Gastrocnemius medialis (tissue), 4 donors: Measurements from ENCODE around the gene UBE2QL1.

Experiments
- POLR2A ChIP-seq, 2 donors: fragments of 450-650 bp; IDR thresholded peaks; one replicate each; pipeline ENCODE4 v1.6.1; 2017; ENCODE audit warnings: antibody characterized with exemption in 2 of 2, mild to moderate bottlenecking in 2 of 2, moderate library complexity in 2 of 2
- TF ChIP-seq, protein P1 (sequence below), 5 experiments: fragments of 450-650 bp in 3 of 5; fragments of 200-600 bp in 2 of 5; sonication (generic) in 2 of 5; IDR thresholded peaks in 4 of 5; conservative IDR thresholded peaks in 1 of 5; 1 replicate in 4 of 5; 2 replicates in 1 of 5; pipeline ENCODE4 v1.5.1; 2016 to 2019; ENCODE audit warnings: antibody characterized with exemption in 5 of 5, mild to moderate bottlenecking in 3 of 5, moderate library complexity in 3 of 5

DNA sequence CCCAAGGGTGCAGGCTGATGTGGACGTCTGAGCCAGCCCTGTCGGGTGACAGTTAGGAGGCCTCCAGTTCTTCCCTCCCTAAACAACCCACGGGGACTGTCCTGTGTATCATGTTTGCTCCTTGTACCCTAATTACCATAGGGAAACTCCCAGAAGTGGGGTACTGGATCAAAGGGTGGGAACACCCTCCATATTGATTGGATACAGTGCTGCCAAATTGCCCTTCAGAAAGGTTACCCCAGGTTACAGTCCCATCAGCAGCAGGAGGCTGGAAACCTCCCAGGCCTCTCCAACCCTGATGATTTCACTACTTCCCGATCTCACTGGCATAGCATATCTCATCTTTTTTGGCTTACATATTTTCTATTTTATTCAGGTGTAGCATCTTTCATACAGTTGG, 22.0 kb downstream of the UBE2QL1 start:
- no peak for TF ChIP-seq POLR2A (IDR thresholded peaks at IDR 0.05)
- TF ChIP-seq, protein P1, sequence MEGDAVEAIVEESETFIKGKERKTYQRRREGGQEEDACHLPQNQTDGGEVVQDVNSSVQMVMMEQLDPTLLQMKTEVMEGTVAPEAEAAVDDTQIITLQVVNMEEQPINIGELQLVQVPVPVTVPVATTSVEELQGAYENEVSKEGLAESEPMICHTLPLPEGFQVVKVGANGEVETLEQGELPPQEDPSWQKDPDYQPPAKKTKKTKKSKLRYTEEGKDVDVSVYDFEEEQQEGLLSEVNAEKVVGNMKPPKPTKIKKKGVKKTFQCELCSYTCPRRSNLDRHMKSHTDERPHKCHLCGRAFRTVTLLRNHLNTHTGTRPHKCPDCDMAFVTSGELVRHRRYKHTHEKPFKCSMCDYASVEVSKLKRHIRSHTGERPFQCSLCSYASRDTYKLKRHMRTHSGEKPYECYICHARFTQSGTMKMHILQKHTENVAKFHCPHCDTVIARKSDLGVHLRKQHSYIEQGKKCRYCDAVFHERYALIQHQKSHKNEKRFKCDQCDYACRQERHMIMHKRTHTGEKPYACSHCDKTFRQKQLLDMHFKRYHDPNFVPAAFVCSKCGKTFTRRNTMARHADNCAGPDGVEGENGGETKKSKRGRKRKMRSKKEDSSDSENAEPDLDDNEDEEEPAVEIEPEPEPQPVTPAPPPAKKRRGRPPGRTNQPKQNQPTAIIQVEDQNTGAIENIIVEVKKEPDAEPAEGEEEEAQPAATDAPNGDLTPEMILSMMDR (IDR thresholded peaks at IDR 0.05 in 4 of 5, conservative IDR thresholded peaks at IDR 0.05 in 1 of 5) = no peak
